ENCODE data around the gene MUC7. TPM values are rescaled to one million over a fixed set of nuclear protein-coding genes. Genes with fewer than 3 reads are reported as not detected.
A peak's percentile ranks its signal among the peaks of the same experiment; 100 is the strongest.

The MUC7 gene
- total RNA-seq, 1 donor from 2014 or later, result not detected

- intact Hi-C loops (cut with micrococcal nuclease), result loop anchor here (2.0 kb wide), 1 partner anchor 816 kb away; no protein-coding TSS in a partner anchor
- H3K9me3 Mint-ChIP-seq, result no peaks in the 10 kb centered on the region
- no peak overlapping the region for H3K4me3 Mint-ChIP-seq (ENCODE audit: low read depth)
Measured at GRCh38 chr4:70505151-70505748, 33.3 kb downstream of the MUC7 start.

GRCh38 chr4:70508801-70509200, 36.8 kb downstream of the MUC7 start:
- Mint-ChIP-seq H3K36me3 (ENCODE audit: low read depth) (no peaks in the 10 kb centered on the region), H3K4me1 (ENCODE audit: low read depth) (no peaks in the 10 kb centered on the region), H3K9me3 (no peaks in the 10 kb centered on the region), H3K4me3 (ENCODE audit: low read depth) (no peak overlapping the region), H3K27ac (no peak overlapping the region), H3K27me3 (ENCODE audit: low read depth) (no peaks in the 10 kb centered on the region)
- intact Hi-C loops (cut with micrococcal nuclease), result no loop called here
- DNase-seq (ENCODE audit: low spot score), result no peak

More at GRCh38 chr4:70505151-70505748, 33.3 kb downstream of the MUC7 start:
- Mint-ChIP-seq H3K4me1 (ENCODE audit: low read depth) (no peaks in the 10 kb centered on the region), H3K36me3 (ENCODE audit: low read depth) (no peaks in the 10 kb centered on the region), H3K27me3 (ENCODE audit: low read depth) (no peaks in the 10 kb centered on the region), H3K27ac (no peak overlapping the region)
- peak; percentile 24 for DNase-seq (ENCODE audit: low spot score)

- DNase-seq (ENCODE audit: low spot score), result no peak
- H3K4me1 Mint-ChIP-seq (ENCODE audit: low read depth), result no peaks in the 10 kb centered on the region
- intact Hi-C loops (cut with micrococcal nuclease), result no loop called here
- H3K9me3 Mint-ChIP-seq, result no peaks in the 10 kb centered on the region
- no peaks in the 10 kb centered on the region for H3K36me3 Mint-ChIP-seq (ENCODE audit: low read depth)
- no peaks in the 10 kb centered on the region for H3K27me3 Mint-ChIP-seq (ENCODE audit: low read depth)
- H3K4me3 Mint-ChIP-seq (ENCODE audit: low read depth), result no peak overlapping the region
- no peak overlapping the region for H3K27ac Mint-ChIP-seq
Measured at GRCh38 chr4:70511365-70511764, 39.4 kb downstream of the MUC7 start.

- Mint-ChIP-seq H3K4me1 (ENCODE audit: low read depth) (no peaks in the 10 kb centered on the region), H3K36me3 (ENCODE audit: low read depth) (no peaks in the 10 kb centered on the region), H3K9me3 (no peaks in the 10 kb centered on the region), H3K4me3 (ENCODE audit: low read depth) (no peak overlapping the region), H3K27me3 (ENCODE audit: low read depth) (peaks cover 2% of the 10 kb centered on the region), H3K27ac (no peak overlapping the region)
- DNase-seq (ENCODE audit: low spot score), result no peak
- intact Hi-C loops (cut with micrococcal nuclease), result no loop called here
Measured at GRCh38 chr4:70515367-70516250, 43.6 kb downstream of the MUC7 start.

- Mint-ChIP-seq H3K27me3 (ENCODE audit: low read depth) (peaks cover 4% of the 10 kb centered on the region), H3K36me3 (ENCODE audit: low read depth) (no peaks in the 10 kb centered on the region), H3K27ac (no peak within 1 kb of the TSS), H3K9me3 (no peaks in the 10 kb centered on the region), H3K4me1 (ENCODE audit: low read depth) (no peaks in the 10 kb centered on the region), H3K4me3 (ENCODE audit: low read depth) (no peak within 1 kb of the TSS)
- intact Hi-C loops (cut with micrococcal nuclease), result no loop called here
- DNase-seq (ENCODE audit: low spot score), result no peak
Measured at GRCh38 chr4:70518269-70518668, 46.3 kb downstream of the MUC7 start, which contains the start of gene AMTN. TSS of gene AMTN (plus strand) at chr4:70518569. CDS start at chr4:70518778, 209 bp downstream.

GRCh38 chr4:70518716-70519115, 46.7 kb downstream of the MUC7 start:
- Mint-ChIP-seq H3K4me3 (ENCODE audit: low read depth) (no peak overlapping the region), H3K4me1 (ENCODE audit: low read depth) (no peaks in the 10 kb centered on the region), H3K27me3 (ENCODE audit: low read depth) (peaks cover 4% of the 10 kb centered on the region), H3K27ac (no peak overlapping the region), H3K9me3 (no peaks in the 10 kb centered on the region), H3K36me3 (ENCODE audit: low read depth) (no peaks in the 10 kb centered on the region)
- intact Hi-C loops (cut with micrococcal nuclease), result no loop called here
- no peak for DNase-seq (ENCODE audit: low spot score)

- Mint-ChIP-seq H3K27ac (no peak overlapping the region), H3K27me3 (ENCODE audit: low read depth) (peaks cover 4% of the 10 kb centered on the region)
- intact Hi-C loops (cut with micrococcal nuclease), result no loop called here
Measured at GRCh38 chr4:70522626-70523025, 50.6 kb downstream of the MUC7 start.

GRCh38 chr4:70530997-70531396, 59.0 kb downstream of the MUC7 start:
- Mint-ChIP-seq H3K4me1 (ENCODE audit: low read depth) (no peaks in the 10 kb centered on the region), H3K27ac (no peak overlapping the region), H3K36me3 (ENCODE audit: low read depth) (no peaks in the 10 kb centered on the region), H3K27me3 (ENCODE audit: low read depth) (no peaks in the 10 kb centered on the region), H3K9me3 (no peaks in the 10 kb centered on the region), H3K4me3 (ENCODE audit: low read depth) (no peak overlapping the region)
- DNase-seq (ENCODE audit: low spot score), result no peak
- intact Hi-C loops (cut with micrococcal nuclease), result no loop called here

More at GRCh38 chr4:70522626-70523025, 50.6 kb downstream of the MUC7 start:
- Mint-ChIP-seq H3K36me3 (ENCODE audit: low read depth) (no peaks in the 10 kb centered on the region), H3K4me1 (ENCODE audit: low read depth) (no peaks in the 10 kb centered on the region), H3K4me3 (ENCODE audit: low read depth) (no peak overlapping the region), H3K9me3 (no peaks in the 10 kb centered on the region)
- no peak for DNase-seq (ENCODE audit: low spot score)

GRCh38 chr4:70531981-70532380, 60.0 kb downstream of the MUC7 start:
- Mint-ChIP-seq H3K27me3 (ENCODE audit: low read depth) (no peaks in the 10 kb centered on the region), H3K36me3 (ENCODE audit: low read depth) (no peaks in the 10 kb centered on the region), H3K9me3 (no peaks in the 10 kb centered on the region), H3K4me1 (ENCODE audit: low read depth) (no peaks in the 10 kb centered on the region), H3K4me3 (ENCODE audit: low read depth) (no peak overlapping the region), H3K27ac (no peak overlapping the region)
- DNase-seq (ENCODE audit: low spot score), result no peak
- intact Hi-C loops (cut with micrococcal nuclease), result no loop called here

Other genes starting within 250 kb of the MUC7 start
- not detected in 2 replicates for gene FDCSP, start 246.1 kb upstream of the MUC7 start, total RNA-seq
- not detected in 2 replicates for gene CSN3, start 229.6 kb upstream of the MUC7 start, total RNA-seq
- gene CABS1, start 137.2 kb upstream of the MUC7 start, total RNA-seq, result not detected in 2 replicates
- gene SMR3A, start 111.4 kb upstream of the MUC7 start, total RNA-seq, result not detected in 2 replicates
- not detected in 2 replicates for gene SMR3B, start 89.1 kb upstream of the MUC7 start, total RNA-seq
- gene OPRPN, start 74.3 kb upstream of the MUC7 start, total RNA-seq, result not detected in 2 replicates
- gene AMTN, start 46.4 kb downstream of the MUC7 start, total RNA-seq, result not detected in 2 replicates
- not detected in 2 replicates for gene AMBN, start 120.1 kb downstream of the MUC7 start, total RNA-seq
- not detected in 2 replicates for gene ENAM, start 156.5 kb downstream of the MUC7 start, total RNA-seq
- not detected in 2 replicates for gene JCHAIN, start 194.3 kb downstream of the MUC7 start, total RNA-seq
- gene UTP3, start 216.3 kb downstream of the MUC7 start, total RNA-seq, result 44.1 and 46.3 TPM in 2 replicates
- gene RUFY3, start 249.8 kb downstream of the MUC7 start, total RNA-seq, result 20.5 and 22.3 TPM in 2 replicates

Measured in activated T-helper 2 cell treated with anti-CD3 and anti-CD28 coated beads, Interferon-gamma antibody, Interleukin-2, Interleukin-4, amounts not matched to agents 10 μg/mL and 5 μg/mL and 100 μg/mL, durations not matched to agents 14 hours and 24 hours and 36 hours (primary cell).